GM21717 (cell line): ENCODE data around the gene WASF2.
"Not testable (repeated sequence)": the region's sequence is repeated elsewhere in the genome, so short reads cannot be mapped to it uniquely, and the experiment has no call there.

Source experiments
- ATAC-seq: cut with Tn5 transposase; IDR thresholded peaks from one replicate; pipeline ENCODE4 v1.9.1; 2021; ENCODE audit warnings: mild to moderate bottlenecking, moderate library complexity; ENCODE audit not compliant: unreplicated experiment

WASF2 gene

DNA sequence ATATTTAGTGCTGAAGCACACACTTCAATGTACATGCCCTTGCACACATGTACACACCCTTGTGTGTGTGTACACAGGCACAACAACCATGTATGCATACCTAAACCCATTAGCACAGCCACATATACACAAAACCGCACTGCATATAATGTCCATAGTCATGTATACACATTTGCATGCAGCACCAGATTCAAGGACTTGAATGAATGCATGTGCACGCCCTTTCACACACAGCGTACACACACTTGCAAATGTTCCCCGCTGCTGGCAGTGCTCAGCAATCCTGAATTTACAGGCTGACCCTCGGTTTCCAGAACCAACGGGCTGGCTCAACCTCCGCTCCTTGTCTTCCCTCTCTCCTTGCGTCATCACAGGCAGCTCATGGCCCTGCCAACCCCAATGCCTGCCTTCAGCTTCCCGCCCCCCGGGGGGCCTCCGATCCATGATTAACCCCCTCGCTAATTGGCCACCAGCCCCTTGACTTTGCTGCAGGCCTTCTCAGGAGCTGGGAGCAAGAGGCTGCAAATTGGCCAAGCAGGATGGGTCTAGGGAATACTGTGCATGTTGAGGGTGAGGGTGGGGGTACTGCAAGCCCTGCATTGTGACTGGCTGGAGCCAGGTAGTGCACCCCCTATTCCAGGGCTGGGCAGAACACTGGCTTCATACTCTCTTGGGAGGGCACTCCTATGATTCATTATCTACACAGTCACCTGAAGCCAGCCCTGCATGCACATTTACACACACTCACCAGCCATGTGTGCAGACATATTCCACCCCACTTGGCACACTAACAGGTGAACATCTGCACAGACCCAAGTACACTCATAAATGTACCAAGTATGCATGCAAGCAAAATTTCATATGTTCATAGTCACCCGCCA, 89.6 kb downstream of the WASF2 start:
- no peak for ATAC-seq

DNA sequence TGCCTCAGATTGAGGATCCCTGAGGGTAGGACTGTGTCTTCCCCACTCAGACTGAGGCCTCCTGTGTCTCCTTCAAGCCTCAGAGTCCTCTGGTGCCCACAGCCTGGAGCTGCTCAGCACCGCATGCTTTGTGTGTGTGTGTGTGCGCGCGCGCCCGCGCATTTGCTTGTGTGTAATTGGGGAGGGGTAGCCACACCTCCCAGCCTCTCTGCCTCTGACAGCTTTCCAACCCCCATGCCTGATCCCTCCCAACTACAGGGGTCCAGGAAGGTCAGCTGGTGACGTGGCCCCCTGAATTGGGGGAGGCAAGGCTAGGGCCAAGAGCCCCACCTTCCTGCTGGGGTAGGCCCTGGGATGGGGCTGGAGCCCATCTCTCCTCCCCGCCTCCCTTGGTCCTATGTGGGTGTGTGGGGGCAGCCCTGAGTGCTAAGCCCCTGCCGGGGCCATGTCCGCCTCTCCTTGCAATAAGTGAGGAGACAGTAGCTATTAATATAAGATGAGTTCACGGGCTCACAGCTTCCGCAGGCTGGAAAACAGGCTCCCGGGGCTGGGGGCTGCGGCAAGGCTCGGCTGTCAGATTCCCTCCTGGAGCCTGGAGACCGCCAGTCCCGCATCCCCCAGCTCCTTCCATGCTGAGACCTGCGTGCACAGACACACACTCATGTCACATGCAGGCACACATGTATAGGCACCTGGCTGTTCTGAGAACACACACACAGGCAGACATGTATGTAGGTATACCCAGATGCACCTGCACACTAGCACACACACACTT, 90.5 kb downstream of the WASF2 start:
- ATAC-seq = no peak

DNA sequence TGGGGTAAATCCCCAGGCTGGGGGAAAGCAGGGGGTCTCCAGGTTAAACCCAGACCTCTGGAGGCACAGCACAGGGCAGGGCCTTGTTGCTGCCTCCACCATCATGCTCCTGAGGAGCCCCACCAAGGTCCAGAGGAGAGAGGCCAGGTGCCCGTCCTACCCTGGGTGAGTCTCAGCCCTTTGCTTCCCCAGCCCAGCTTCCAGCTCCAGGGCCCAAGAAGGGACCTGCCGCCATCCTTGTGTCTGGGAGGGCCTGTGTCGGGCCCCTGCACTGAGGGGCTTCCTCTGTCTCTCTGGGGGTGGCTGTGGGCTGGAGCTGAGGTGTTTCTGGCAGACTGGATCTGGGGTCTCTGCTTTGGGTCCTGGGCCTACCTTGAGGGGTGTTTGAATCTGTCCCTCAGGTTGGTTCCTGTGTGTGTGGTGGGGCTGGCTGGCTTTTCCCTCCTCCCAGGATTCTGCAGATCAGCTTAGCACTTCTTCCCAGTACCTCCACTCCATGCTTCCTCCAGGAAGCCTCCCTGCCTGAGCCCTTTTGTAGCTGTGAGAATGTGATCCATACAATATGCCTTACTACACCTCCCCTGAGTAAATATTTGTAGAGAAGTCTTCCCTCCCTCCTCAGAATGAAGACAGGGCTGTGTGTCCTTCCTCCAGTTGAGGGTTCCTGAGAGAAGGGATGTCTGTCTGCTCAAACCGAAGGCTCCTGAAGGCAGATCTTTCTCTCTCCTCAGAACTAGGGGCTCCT, 91.4 kb downstream of the WASF2 start:
- ATAC-seq = no peak

DNA sequence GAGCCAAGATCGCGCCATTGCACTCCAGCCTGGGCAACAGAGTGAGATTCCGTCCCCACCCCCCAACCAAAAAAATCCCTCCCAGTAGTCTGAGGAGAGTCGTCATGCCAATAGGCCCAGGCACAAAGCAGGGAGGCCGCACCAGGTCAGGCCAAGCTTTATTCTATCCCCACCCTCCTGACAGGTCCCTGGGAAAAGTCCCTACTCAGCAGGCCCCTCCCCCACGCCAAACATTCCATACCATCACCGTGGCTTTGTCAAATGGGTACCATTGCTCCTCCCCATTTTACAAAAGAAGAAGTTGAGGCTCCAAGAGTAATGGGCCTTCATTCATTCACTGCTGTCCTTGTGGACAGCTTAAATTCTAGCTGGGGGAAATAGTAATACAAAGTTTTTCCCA, 92.2 kb downstream of the WASF2 start:
- ATAC-seq = no peak

DNA sequence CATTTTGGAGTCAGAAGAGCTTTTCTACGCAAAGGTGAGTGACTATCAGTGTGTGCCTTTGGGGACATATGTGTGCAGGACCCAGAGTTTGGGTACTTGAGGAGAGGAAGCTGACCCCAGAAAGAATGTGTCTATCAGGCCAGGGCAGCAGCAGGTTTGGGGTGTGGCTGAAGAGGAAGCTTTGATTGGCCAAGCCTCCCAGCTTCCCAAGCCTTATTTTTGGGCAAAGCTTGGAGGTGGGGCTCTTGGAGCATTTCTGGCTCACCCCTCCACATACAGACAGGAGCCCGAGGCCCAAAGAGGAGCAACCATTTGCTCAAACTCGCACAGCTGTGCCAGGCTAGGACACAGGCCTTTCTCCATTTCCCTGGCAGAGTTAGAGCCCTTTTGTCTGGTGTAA, 92.9 kb downstream of the WASF2 start:
- no peak for ATAC-seq

GRCh38 chr1:27395441-27396195, 94.3 kb downstream of the WASF2 start:
- ATAC-seq = no peak

- no peak for ATAC-seq
These were observed 95.0 kb downstream of the WASF2 start for GRCh38 chr1:27394925-27395324.

DNA sequence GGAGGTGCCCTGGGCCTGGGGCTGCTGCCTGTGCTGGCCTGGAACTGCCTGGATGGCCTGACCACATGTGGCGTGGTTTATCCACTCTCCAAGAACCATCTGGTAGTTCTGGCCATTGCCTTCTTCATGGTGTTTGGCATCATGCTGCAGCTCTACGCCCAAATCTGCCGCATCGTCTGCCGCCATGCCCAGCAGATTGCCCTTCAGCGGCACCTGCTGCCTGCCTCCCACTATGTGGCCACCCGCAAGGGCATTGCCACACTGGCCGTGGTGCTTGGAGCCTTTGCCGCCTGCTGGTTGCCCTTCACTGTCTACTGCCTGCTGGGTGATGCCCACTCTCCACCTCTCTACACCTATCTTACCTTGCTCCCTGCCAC, 95.7 kb downstream of the WASF2 start:
- no peak for ATAC-seq

DNA sequence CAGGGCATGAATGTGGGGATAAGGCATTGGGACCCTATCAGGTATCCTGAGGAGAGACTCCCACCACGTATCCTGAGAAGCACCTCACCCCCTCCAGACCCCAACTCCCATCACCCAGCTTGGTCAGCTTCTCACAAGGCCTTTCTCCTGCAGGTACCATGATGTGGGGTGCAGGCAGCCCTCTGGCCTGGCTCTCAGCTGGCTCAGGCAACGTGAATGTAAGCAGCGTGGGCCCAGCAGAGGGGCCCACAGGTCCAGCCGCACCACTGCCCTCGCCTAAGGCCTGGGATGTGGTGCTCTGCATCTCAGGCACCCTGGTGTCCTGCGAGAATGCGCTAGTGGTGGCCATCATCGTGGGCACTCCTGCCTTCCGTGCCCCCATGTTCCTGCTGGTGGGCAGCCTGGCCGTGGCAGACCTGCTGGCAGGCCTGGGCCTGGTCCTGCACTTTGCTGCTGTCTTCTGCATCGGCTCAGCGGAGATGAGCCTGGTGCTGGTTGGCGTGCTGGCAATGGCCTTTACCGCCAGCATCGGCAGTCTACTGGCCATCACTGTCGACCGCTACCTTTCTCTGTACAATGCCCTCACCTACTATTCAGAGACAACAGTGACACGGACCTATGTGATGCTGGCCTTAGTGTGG, 96.2 kb downstream of the WASF2 start:
- no peak for ATAC-seq

GRCh38 chr1:27392778-27393635, 97.0 kb downstream of the WASF2 start:
- no peak for ATAC-seq

- ATAC-seq = peak; percentile 80
These were observed 97.7 kb downstream of the WASF2 start, which contains the start of gene GPR3 for GRCh38 chr1:27392096-27392777. Gene GPR3, plus strand, starts transcription at chr1:27392622. Its CDS starts 1,177 bp downstream, at chr1:27393799.

GRCh38 chr1:27391511-27392095, 98.4 kb downstream of the WASF2 start:
- ATAC-seq = no peak

DNA sequence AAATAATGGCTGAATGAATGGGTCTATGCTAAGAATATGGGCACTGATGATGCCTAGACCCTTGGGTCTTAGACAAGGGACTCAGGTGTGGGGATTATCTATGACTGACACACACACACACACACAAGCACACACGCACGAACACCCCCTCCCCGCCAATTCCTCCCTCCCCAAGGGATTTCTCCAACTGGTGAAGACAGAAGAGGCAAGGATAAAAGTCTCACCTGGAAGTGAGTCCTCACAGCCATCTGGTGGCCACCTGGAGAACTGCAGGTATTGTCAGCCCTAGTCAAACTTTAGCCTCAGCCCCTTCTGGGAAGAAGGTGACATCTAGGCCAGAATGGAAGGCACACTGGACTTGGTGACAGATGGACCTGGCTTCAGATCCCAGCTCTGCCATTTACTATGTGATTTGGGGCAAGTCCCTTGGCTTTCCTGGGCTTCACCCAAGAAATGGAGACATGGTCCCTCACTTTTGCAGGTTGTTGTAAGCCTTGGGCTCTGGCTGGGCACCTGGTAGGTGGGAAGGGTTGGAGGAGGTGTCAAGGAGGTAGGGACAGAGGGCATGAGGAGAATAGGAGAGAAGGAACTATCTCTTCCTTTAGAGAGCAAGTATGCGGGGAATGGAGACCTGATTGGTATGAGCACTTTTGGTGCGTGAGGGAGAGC, 101.5 kb downstream of the WASF2 start:
- no peak for ATAC-seq

- ATAC-seq = not testable (repeated sequence)
These were observed 105.2 kb downstream of the WASF2 start for GRCh38 chr1:27384797-27385196.

DNA sequence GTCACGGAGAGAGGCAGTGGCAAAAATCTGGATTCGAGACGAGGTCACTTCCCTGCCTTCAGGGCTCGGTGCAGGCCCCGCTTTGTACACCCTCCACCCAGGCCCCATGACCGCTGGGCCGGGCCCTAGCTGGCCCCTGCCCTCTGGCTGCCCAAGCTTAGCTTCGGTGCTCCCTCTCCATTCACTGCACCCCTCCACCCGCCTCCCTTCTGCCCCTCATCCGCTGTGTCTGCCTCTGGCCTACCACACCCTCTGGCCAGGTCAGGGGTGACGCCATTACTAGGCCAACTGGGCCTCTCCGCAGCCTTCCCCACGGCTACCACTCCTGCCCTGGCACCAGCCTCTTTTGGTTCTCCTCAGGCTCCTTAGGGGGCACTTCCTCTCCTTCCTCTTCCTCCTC, 106.3 kb downstream of the WASF2 start:
- ATAC-seq = no peak

GRCh38 chr1:27383039-27383605, 106.8 kb downstream of the WASF2 start, which contains the start of gene CD164L2:
Gene CD164L2, minus strand, starts transcription at chr1:27383333. Its CDS starts 94 bp downstream, at chr1:27383239.
- no peak for ATAC-seq
